ENCODE results near the gene PPP1R12B. TPM values are rescaled to one million over a fixed set of nuclear protein-coding genes. Genes with fewer than 3 reads are reported as not detected.
A peak's percentile ranks its signal among the peaks of the same experiment; 100 is the strongest.
"Not testable (repeated sequence)": the region's sequence is repeated elsewhere in the genome, so short reads cannot be mapped to it uniquely, and the experiment has no call there.

Gene PPP1R12B
- total RNA-seq, 1 donor from 2014 or later: 44.9 TPM

- no peak for DNase-seq (ENCODE audit: low spot score, unreplicated experiment)
- Mint-ChIP-seq H3K36me3 (ENCODE audit: insufficient read depth) (no peaks in the 10 kb centered on the region), H3K4me1 (ENCODE audit: low read depth) (peaks cover 33% of the 10 kb centered on the region), H3K27me3 (no peaks in the 10 kb centered on the region), H3K9me3 (ENCODE audit: low read depth) (no peaks in the 10 kb centered on the region), H3K27ac (peak overlapping the region; percentile 87), H3K4me3 (ENCODE audit: low read depth) (no peak overlapping the region)
- no peak for TF ChIP-seq CTCF (IDR thresholded peaks at IDR 0.05; ENCODE audit: unreplicated experiment)
These were observed 182.9 kb downstream of the PPP1R12B start for GRCh38 chr1:202531472-202531811.

- not testable (repeated sequence) for DNase-seq (ENCODE audit: low spot score, unreplicated experiment)
These were observed 183.5 kb downstream of the PPP1R12B start for GRCh38 chr1:202531812-202532616.

DNA sequence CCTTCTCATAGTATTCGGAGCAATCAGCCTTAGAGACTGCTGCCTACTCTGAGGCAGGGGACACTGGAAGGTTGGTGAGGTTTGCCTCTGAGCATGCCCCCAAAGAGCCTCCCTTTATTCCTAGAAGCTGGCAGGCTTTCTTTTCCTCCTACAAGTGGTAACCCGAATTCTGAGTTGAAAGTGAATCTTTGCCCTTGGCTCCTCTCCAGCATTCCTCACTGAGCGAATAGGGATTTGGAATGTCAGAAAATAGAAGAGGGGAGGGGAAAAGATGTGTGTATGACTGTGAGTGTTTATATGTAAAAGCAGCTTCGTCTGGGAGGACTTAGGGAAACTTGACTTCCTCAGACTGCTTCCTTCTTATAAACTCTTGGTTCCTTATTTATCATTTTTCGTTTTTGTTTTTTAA is 190.7 kb downstream of the PPP1R12B start:
- not testable (repeated sequence) for H3K4me3 Mint-ChIP-seq (ENCODE audit: low read depth); H3K36me3 Mint-ChIP-seq (ENCODE audit: insufficient read depth); H3K27me3 Mint-ChIP-seq; DNase-seq (ENCODE audit: low spot score, unreplicated experiment); H3K9me3 Mint-ChIP-seq (ENCODE audit: low read depth); H3K4me1 Mint-ChIP-seq (ENCODE audit: low read depth)
- H3K27ac Mint-ChIP-seq: peak overlapping the region; percentile 54

More at GRCh38 chr1:202531812-202532616, 183.5 kb downstream of the PPP1R12B start:
- Mint-ChIP-seq H3K4me1 (ENCODE audit: low read depth) (peaks cover 33% of the 10 kb centered on the region), H3K27ac (peak overlapping the region; percentile 87)
- not testable (repeated sequence) for H3K27me3 Mint-ChIP-seq; H3K9me3 Mint-ChIP-seq (ENCODE audit: low read depth); H3K36me3 Mint-ChIP-seq (ENCODE audit: insufficient read depth); H3K4me3 Mint-ChIP-seq (ENCODE audit: low read depth)

GRCh38 chr1:202539583-202539982 is 191.1 kb downstream of the PPP1R12B start:
- H3K27ac Mint-ChIP-seq; DNase-seq (ENCODE audit: low spot score, unreplicated experiment); H3K27me3 Mint-ChIP-seq; H3K4me3 Mint-ChIP-seq (ENCODE audit: low read depth); H3K4me1 Mint-ChIP-seq (ENCODE audit: low read depth); H3K9me3 Mint-ChIP-seq (ENCODE audit: low read depth); H3K36me3 Mint-ChIP-seq (ENCODE audit: insufficient read depth): not testable (repeated sequence)

- no peak for DNase-seq (ENCODE audit: low spot score, unreplicated experiment)
- no peak overlapping the region for H3K4me3 Mint-ChIP-seq (ENCODE audit: low read depth)
- no peak overlapping the region for H3K27ac Mint-ChIP-seq
These were observed 191.5 kb downstream of the PPP1R12B start for GRCh38 chr1:202540014-202540413.

DNA sequence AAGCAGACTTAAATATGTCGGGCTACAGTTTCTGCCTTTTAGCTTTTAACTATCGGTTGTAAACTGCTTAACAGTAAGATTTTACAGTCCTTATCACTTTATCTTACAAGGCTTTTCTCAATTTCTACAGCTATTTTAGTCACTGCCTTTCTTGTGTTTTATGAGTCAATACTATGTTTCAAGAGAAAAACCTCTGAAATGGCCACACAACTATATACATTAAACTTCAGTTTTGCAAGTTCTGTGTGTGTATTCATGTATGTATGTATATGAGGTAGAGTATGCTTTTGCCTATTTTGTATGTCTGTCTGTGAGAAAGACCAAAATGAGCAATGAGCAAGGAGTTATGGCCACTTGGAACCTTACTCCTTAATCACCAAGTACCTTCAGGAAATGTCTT is 191.9 kb downstream of the PPP1R12B start:
- Mint-ChIP-seq H3K27me3 (no peaks in the 10 kb centered on the region), H3K9me3 (ENCODE audit: low read depth) (no peaks in the 10 kb centered on the region), H3K36me3 (ENCODE audit: insufficient read depth) (no peaks in the 10 kb centered on the region), H3K4me1 (ENCODE audit: low read depth) (peaks cover 7% of the 10 kb centered on the region), H3K27ac (no peak overlapping the region), H3K4me3 (ENCODE audit: low read depth) (no peak overlapping the region)
- no peak for TF ChIP-seq CTCF (IDR thresholded peaks at IDR 0.05; ENCODE audit: unreplicated experiment)
- no peak for DNase-seq (ENCODE audit: low spot score, unreplicated experiment)

More at GRCh38 chr1:202540014-202540413, 191.5 kb downstream of the PPP1R12B start:
- Mint-ChIP-seq H3K27me3 (no peaks in the 10 kb centered on the region), H3K9me3 (ENCODE audit: low read depth) (no peaks in the 10 kb centered on the region), H3K4me1 (ENCODE audit: low read depth) (peaks cover 7% of the 10 kb centered on the region), H3K36me3 (ENCODE audit: insufficient read depth) (no peaks in the 10 kb centered on the region)
- no peak for TF ChIP-seq CTCF (IDR thresholded peaks at IDR 0.05; ENCODE audit: unreplicated experiment)

GRCh38 chr1:202540858-202541257 is 192.4 kb downstream of the PPP1R12B start:
- not testable (repeated sequence) for DNase-seq (ENCODE audit: low spot score, unreplicated experiment); H3K9me3 Mint-ChIP-seq (ENCODE audit: low read depth); H3K27ac Mint-ChIP-seq; H3K36me3 Mint-ChIP-seq (ENCODE audit: insufficient read depth); H3K4me3 Mint-ChIP-seq (ENCODE audit: low read depth); H3K4me1 Mint-ChIP-seq (ENCODE audit: low read depth); H3K27me3 Mint-ChIP-seq

GRCh38 chr1:202542415-202542814 is 193.9 kb downstream of the PPP1R12B start:
- H3K4me1 Mint-ChIP-seq (ENCODE audit: low read depth): peaks cover 12% of the 10 kb centered on the region
- not testable (repeated sequence) for H3K27me3 Mint-ChIP-seq; H3K27ac Mint-ChIP-seq; H3K9me3 Mint-ChIP-seq (ENCODE audit: low read depth); H3K36me3 Mint-ChIP-seq (ENCODE audit: insufficient read depth); DNase-seq (ENCODE audit: low spot score, unreplicated experiment); H3K4me3 Mint-ChIP-seq (ENCODE audit: low read depth)

GRCh38 chr1:202543537-202543936 is 195.0 kb downstream of the PPP1R12B start:
- not testable (repeated sequence) for H3K4me3 Mint-ChIP-seq (ENCODE audit: low read depth); H3K9me3 Mint-ChIP-seq (ENCODE audit: low read depth)

GRCh38 chr1:202544766-202545449 is 196.4 kb downstream of the PPP1R12B start:
- not testable (repeated sequence) for H3K27ac Mint-ChIP-seq; H3K4me3 Mint-ChIP-seq (ENCODE audit: low read depth); H3K36me3 Mint-ChIP-seq (ENCODE audit: insufficient read depth); H3K27me3 Mint-ChIP-seq; DNase-seq (ENCODE audit: low spot score, unreplicated experiment); H3K9me3 Mint-ChIP-seq (ENCODE audit: low read depth); H3K4me1 Mint-ChIP-seq (ENCODE audit: low read depth)

More at GRCh38 chr1:202543537-202543936, 195.0 kb downstream of the PPP1R12B start:
- H3K4me1 Mint-ChIP-seq (ENCODE audit: low read depth): peaks cover 12% of the 10 kb centered on the region
- not testable (repeated sequence) for H3K36me3 Mint-ChIP-seq (ENCODE audit: insufficient read depth); DNase-seq (ENCODE audit: low spot score, unreplicated experiment); H3K27me3 Mint-ChIP-seq; H3K27ac Mint-ChIP-seq

All from progenitor cell of endocrine pancreas (in vitro differentiated cells).